ENCODE measurements around the gene BICRAL. TPM values are rescaled to one million over a fixed set of nuclear protein-coding genes. Genes with fewer than 3 reads are reported as not detected.
A peak's percentile ranks its signal among the peaks of the same experiment; 100 is the strongest.

BICRAL gene
- polyA plus RNA-seq, 1 of the 3 experiments (the other 2 are of a cell fraction) = 5.1 TPM

DNA sequence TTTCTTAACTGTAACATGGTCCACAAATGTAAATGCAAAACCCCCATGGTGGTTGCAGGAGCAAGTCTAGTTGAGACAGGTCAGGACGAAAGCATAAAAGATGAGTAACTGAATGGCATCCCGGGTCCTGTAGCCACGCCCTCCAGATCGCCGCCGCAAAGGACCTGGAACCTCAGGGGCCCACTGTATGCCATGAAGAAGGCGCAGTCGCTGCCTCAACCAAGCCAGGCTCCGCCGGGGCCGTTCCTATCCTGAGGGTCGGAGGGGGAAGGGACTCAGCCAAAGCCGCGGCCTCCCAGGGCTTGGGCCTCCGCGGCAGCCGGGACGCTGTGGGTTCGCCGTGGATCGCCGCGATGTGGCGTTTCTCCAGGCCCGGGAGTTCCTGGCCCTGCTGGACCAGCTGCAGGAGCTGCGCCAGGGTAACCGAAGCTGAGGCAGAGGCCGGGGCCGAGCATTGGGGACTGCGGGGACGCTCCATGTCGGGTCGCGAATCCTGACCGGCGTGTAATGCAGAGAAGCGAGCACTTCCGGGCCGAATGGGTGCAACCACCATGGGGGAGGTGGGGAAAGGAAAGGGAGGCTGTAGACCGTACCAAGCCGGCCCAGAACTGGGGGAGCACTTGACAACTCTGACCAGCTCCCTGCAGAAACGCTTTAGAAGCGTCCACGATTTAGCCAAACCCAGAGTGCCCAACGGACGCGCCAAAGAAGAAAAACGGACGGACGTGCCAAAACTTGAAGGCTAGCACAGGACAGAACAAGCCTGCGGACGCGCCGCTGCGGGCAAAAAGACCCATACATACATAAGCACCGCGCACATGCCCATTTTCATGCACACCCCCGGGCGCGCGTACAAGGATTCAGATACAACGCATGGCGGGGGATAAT is 108.7 kb downstream of the BICRAL start (continued):
- no peak; the same call in 1 of the 2 replicates for TF ChIP-seq REST (IDR thresholded peaks at IDR 0.05; ENCODE audit: low read depth, low read length)
- 0 out of 2 replicates have a peak, but pooled peaks have one; percentile 63 for TF ChIP-seq YY1 (IDR thresholded peaks at IDR 0.05; ENCODE audit: low read depth)
- TF ChIP-seq GABPA (IDR thresholded peaks at IDR 0.05; ENCODE audit: low read depth) = peak; percentile 78
- TF ChIP-seq PBX3 (IDR thresholded peaks at IDR 0.05) = peak; percentile 19; the same call in 1 of the 2 replicates
- TF ChIP-seq MEF2A (IDR thresholded peaks at IDR 0.05; ENCODE audit: borderline replicate concordance, low read depth) = no peak
- no peak for TF ChIP-seq FOXM1 (IDR thresholded peaks at IDR 0.05; ENCODE audit: low read depth)
- TF ChIP-seq USF2 (IDR thresholded peaks at IDR 0.05; ENCODE audit: borderline replicate concordance, low read depth, low read length) = no peak
- peak; percentile 11; the same call in 1 of the 2 replicates for TF ChIP-seq RCOR1 (IDR thresholded peaks at IDR 0.05; ENCODE audit: low read length)
- TF ChIP-seq, protein P1, sequence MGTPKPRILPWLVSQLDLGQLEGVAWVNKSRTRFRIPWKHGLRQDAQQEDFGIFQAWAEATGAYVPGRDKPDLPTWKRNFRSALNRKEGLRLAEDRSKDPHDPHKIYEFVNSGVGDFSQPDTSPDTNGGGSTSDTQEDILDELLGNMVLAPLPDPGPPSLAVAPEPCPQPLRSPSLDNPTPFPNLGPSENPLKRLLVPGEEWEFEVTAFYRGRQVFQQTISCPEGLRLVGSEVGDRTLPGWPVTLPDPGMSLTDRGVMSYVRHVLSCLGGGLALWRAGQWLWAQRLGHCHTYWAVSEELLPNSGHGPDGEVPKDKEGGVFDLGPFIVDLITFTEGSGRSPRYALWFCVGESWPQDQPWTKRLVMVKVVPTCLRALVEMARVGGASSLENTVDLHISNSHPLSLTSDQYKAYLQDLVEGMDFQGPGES (IDR thresholded peaks at IDR 0.05; ENCODE audit: low read depth, low read length) = peak; percentile 26; the same call in 1 of the 2 replicates
- TF ChIP-seq SIN3A (IDR thresholded peaks at IDR 0.05; ENCODE audit: borderline replicate concordance, low read depth, low read length) = peak; percentile 58; the same call in 1 of the 2 replicates
- TF ChIP-seq RFX5 (IDR thresholded peaks at IDR 0.05; ENCODE audit: low read length) = no peak
- TF ChIP-seq FOSL2 (IDR thresholded peaks at IDR 0.05; ENCODE audit: borderline replicate concordance, low read depth) = no peak
- TF ChIP-seq GATA2 (CRISPR knock-in tag; IDR thresholded peaks at IDR 0.05) = no peak; the same call in 1 of the 2 replicates
- TF ChIP-seq EZH2phosphoT487 (IDR thresholded peaks at IDR 0.05; ENCODE audit: borderline replicate concordance, low read depth) = no peak
- TF ChIP-seq TAF1 (IDR thresholded peaks at IDR 0.05; ENCODE audit: borderline replicate concordance, low read depth, low read length) = peak; percentile 89
- TF ChIP-seq FOXJ3 (CRISPR knock-in tag; IDR thresholded peaks at IDR 0.05) = no peak
- TF ChIP-seq TEAD4 (IDR thresholded peaks at IDR 0.05; ENCODE audit: borderline replicate concordance, insufficient read depth) = no peak
